Daoy (cell line): ENCODE measurements around the gene KCNK16. TPM values are rescaled to one million over a fixed set of nuclear protein-coding genes. Genes with fewer than 3 reads are reported as not detected.

Source experiments
- DNase-seq: peaks from one replicate; pipeline ENCODE4 v3.0.0-alpha.2; 2015; ENCODE audit warnings: low read depth
- total RNA-seq: library from RNA; depleted of rRNA; stranded (reverse); fragments of >200 nt; shearing (Covaris generic); gene quantifications from 2 replicates; pipeline ENCODE4 v1.2.3, GENCODE V29; 2014

KCNK16 gene
- total RNA-seq, 1 experiment from 2014 or later = not detected

DNA sequence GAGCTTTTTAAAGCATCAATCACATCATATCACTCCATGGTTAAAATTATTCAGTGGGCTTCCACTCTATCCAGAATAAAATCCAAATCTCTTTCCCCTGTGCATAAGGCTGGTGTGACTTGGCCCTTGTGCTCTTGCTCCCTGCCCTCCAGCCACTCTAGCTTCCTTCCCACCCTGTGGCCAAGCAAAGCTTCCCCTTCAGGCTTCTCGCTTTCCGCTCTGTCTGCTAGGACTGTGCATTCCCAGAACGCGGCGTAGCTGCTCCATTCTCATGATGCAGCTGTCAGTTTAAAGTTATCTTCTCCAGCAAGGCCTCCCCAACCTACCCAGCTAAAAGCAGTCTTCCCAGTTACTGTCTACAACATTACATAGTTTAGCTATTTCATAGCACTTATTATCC is 19.4 kb upstream of the KCNK16 start:
- no peak for DNase-seq

DNA sequence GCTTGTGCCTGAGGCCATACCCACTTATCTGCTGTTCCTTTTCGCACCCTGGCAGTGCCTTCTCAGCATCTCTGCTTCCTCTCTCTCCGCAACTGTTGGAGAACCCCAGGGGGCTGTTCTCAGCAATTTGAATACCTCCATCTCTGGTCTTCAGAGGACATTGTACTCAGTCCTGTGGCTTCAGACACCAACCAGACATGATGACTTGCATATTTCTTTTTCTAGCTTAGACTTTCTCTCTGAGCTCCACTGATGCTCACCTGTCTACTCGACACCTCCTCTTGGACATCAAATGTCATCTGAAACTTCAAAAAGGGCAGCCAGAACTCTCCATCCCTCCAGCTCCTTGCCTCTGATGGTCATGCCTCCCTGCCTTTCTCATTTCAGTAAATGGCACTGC is 18.9 kb upstream of the KCNK16 start:
- DNase-seq = no peak

DNA sequence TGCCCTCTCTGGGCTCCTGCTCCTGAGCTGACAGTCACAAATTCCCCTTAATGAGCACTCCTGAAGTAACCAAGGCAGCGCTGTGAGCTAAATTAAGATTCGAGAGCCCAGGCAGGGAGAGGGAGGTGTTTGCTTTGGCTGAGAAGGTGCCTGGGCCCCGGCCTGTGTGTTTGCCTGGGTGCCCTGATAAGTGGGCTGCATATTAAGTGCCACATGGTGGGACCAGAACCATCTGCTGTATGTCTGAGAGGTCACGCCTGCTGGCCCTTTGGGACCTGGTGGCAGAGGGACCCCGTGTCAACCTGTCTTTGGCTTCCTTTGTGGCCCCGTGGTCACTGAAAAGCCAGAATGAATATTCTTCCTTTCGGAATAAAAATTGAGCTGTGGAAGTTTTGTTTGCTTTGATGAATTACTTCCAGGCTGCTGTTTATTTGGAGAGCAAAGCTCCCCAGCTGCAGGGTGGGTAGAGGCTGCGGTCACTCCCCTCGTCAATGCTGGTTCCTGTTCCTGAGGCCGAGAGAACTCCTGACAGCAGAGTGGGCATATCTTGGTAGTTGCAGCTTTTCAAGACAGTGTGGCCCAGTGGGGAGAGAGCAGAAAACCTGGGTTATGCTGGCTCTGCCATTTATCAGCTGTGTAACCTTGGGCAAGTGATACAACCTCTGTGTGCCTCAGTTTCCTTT is 17.5 kb upstream of the KCNK16 start:
- no peak for DNase-seq

DNA sequence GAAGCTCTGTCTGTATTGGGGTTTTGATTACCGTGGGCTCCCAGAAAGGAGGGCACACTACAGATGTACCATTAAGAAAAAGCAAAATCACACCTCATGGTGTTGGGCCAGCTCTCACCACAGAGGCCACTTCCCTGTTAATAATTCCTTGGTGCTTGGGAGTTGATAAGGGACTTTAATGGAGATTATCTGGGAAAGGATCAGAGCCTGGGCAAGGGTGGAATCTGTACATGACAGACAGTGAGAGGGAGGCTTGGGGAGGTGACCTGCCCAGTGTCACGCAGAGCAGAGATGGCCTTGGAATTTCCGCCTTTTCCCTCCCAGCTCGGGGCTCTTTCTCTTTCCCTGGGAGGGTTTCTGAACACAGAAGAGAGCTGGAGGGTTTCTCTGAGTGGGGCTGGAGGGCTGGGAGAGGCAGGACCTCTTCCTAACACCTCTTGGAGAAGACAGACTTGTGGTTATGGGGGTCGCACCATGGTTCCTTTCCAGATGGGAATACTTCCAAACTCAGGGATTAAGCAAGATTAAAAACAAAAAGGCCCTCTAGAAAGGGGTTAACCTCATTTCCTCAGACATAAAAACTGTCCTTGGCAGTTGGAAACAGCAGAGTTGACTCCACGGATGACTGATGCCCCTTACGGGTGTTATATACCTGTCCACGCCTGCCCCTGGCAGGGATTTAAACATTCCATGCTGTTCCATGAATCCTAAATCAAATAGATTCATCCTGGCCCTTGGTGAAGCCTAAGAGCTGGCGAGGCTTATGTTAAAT is 16.8 kb upstream of the KCNK16 start:
- DNase-seq = no peak

DNA sequence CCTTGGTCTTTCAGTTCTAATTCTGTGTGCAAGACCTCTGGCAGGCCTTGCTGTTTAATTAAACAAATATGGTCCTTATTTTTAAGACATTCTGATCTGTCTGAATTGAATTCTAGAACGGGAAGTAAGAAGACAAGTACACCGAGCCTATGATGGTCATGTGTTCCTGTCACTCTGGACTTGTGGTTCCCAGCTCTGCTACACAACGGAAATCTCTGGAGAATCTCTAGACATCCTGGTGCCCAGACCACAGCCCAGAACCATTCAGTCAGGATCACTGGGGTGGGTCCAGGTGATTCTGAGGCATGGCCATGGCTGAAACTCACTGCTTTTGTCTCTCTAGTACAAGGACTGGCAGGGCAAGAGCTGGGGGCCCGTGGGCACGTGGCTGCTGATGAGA is 15.9 kb upstream of the KCNK16 start:
- DNase-seq = no peak

DNA sequence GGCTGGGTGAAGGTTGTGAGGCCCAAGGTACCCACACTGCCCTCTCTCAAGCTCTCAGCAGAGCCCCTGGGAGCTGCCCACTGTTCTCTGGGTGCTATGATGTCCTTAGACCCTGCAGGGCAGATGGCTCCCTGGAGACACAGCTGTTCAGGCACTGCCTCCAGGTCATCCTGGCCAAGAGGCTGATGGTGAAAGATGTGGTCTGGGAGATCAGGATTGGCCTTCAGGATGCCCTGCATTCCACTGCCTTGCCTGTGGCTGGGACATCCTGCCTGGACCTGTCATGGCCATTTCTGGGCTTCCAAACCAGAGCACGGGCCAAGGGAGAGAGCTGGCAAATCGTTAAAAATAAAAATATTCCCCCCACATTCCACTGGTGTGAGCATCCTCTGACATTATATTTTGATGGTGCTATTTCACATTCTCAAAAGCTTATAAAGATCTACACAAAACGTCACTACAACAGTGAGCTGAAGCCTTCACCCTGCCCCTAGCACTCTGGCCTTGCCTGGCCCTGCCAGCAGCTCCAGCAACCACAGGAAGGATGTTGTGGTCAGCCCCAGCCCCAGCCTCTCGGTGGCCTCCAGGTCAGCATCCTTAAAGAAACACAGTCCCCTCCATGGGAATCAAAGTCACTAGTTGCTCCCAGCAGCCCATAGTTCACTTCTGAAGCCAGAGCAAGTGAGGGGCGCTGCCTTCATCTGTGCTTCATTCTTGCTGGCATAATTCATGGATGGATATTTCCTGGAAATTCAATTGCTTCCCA is 13.5 kb upstream of the KCNK16 start:
- DNase-seq = peak; percentile 49

DNA sequence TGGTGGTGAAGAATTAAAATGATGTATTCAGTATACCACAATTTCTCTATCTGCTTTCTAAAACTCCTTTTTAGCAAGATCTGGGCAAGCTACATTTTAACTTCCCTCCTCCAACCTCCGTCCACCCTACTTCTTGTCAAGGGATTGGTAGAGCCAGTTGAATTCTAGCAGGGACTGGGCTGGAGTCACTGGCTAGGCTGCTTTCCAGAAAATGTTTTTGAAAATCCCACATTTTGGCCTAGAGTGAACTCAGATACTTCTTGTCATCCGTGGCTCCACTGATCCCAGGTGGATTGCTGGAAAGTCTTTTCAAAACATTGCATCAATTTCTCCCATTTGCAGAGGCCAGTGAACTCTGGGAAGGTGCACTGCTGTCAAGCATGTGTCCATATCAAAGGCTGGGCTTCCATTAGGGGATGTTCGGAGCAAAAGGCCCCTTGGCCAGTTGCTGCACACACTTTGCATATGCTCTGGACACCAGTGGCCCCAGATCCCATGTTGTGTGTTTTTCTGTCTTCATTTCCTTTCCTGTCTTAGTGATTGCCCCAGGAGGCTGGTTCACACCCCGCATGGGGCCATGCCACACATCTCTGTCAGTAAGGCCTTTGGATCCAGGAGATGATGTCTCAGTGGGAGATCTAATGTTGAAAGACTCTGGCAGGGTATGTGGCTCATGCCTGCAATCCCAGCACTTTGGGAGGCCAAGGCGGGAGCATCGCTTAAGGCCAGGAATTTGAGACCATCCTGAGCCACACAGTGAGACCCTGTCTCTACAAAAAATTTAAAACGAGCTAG is 11.3 kb upstream of the KCNK16 start:
- DNase-seq = no peak

DNA sequence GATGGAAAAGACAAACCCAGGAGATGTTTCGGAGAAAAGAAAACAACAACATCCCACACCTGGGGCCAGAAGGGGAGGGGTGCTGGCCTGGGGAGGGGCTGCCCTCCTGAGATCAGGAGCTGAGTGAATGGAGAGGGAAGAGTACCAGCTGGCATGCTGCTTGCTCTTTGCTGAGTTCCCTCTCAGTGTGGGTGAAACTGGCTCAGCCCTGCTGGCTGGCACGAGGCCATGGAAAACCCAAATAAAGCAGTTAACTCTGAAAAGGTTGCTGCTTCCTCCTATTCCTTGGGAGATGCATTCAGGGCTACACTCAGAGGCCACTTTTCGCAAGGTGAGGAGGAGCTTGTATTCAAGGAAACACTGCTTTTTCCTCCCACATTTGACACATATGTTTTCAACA is 8.0 kb upstream of the KCNK16 start:
- no peak for DNase-seq

DNA sequence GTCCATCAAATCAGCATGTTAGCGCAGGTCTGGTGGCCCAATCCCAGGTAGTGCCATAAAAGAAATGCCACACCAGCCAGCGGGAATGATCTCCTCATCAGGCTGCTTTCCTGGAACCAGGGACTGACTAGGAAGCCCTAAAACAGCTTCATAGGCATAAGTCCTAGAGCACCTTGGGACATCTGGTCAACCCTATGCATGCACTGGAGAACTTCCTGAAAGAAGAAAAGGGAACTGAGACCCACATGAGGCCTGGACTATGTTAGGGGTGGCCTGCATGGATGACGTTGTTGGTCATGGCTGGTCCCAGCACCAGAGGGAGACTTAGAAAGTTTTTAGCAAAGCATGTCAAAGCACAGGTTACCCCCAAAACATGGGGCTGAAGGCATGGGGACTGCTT is 7.6 kb upstream of the KCNK16 start:
- no peak for DNase-seq

DNA sequence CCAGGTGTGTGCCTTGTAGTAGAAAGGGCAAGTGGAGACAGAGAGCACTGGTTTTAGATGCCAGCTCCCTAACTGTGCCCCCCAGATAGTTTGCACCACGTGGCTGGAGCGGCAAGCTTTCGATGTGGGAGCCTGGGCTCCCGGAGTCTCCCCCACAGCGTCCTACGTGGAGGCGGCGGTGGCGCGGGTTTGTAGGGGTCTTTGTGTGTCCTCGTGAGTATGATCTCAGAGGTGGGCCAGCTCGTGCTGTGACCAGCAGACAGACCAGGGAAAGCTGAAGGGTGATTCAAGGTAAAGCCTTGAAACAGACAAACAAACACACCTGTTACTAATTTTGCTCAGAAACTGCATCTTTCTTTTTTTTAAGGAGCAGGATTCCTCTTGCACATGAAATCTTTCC is 5.6 kb upstream of the KCNK16 start:
- DNase-seq = no peak

DNA sequence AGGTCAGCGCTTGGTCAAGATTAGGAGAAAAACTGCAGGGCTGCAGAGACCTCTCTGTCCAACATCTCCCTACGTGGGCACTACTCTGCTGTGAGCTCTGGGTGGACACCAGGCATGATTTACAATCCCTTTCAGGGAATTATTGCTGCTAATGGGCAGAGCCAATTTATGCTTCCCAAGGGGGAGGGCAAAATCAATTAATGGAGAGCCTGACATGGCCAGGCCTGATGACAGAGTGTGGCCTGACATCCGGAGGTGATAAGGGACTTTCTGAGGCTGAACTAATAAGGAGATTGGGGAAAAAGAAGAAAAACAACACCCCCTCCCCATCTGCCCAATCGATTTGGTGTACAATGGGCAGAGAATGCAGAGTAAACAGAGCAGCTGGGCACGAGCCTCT is 5.0 kb upstream of the KCNK16 start:
- no peak for DNase-seq

DNA sequence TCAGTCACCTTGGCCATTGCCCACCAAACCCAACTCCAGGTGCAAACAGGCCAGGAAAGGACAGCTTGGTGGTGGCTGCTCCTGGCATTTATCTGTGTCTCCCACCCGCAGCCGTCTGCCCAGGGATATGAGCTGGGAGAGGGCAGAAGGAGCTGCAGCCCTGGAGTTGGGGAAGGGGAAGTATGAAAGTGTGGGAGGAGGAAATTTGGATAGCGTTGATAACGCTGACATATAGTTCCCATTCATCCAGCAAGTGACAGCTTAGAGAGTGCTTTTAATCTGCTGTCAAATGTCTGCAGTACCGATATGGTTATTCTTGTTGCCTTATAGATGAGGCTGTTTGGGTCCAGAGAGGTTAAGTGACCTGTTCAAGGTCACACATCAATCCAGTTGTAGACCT is 741 bp downstream of the KCNK16 start:
- no peak for DNase-seq

DNA sequence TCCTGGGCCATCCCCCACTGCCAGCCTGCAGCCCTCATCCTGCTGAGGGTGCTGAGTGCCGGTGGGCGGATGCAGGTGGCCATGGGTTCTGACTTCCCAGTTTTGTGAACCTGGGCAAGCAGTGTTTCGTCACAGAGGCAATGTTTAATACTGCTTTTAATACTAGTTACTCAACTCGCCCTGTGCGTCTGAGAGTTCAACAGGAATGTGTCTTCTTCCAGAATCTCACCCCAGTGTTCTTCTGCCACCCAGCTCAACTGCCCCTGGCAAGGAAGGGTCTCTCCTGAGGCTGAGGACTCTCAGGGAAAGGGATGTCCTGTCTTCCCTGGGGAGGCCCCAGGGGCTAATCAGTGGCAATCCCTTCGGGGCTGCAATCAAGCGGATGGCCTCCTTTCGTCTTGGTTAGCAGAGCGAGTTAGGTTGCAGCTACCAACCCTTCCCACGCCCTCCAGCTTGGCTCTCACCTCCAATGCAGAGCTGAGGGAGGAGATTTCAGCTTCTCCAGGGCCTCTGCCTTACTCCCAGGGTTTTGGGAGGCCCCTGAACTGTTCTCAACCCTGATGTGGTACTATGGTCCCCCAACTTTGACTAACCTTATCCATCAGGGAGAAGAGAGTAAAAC is 2.0 kb downstream of the KCNK16 start:
- no peak for DNase-seq

DNA sequence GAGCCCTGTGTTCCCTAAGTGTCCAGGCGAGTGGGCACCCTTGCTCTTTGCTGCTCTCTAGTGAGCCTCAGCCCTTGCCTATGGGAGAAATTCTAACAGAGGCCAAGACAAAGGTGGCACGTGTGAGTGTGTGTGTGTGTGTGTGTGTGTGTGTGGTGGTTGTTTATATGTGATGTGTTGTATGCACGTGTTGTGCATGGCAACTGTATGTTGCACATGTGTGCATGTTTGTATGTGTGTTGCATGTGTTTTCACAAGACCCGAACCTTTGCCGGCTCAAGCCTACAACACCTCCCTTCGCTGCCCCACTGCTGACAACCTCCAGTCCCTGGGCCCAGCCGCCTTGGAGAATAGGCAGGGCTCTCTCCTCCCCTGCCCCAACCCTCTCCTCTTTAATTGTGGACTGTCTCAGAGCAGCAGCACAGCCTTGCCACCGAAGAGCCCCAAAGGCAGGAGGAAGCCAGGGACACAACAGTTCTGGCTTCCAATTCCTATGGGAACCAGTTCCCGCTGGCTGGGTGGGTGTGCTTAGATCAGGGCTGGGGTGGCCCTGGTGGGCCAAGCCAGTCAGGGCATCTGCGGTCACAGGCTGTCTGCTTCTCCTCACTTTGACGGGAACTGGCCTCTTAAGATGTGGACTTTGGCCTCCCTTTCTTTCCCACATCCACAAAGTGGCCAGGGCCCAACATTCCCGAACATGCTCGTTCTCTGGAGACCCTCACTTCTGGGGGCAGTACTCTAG is 2.7 kb downstream of the KCNK16 start:
- no peak for DNase-seq

DNA sequence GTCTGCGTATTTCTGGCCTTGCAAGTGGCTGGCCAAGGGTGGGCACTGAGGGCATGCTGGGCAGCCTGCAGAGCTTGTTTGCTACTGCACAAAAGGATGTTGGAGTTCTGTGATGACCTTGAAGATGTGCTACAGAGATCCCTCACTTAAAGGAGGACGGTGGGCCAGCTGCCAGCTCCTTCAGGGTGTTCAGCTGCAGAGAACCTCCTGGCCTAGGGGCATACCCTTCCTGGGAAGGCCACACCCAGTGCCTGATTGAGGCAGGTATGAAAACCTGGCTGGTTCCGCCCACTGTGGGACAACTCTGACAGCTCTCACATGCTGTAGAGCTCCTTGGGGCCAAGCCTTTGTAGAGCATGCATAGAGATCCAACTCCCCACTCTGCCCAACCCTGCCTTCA is 5.2 kb downstream of the KCNK16 start:
- DNase-seq = no peak

DNA sequence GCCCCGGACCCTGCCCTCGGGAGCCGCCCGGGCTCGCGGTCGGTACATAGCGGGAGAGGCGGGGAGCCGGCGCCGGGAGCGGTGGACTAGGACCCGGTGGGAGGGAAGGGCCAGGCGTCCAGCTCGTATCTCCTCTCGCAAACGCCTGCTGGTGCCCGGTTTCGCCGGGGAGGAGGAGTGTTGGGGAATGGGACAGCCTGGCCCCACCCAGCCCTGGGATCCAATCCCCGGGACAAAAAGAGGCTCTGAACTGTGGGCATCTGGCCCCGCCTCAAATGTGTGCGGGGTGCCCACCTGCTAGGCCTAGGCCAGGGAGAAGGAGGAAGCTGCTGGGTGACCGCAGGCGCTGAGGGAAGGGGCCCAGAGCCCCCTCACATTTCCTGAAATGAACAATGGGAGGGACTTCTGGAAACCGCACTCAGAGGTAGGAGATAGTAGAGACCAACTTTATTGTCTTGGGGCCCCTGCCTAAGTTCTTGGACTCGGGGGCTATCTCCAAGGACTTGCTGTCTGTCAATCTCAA is 8.2 kb downstream of the KCNK16 start, which contains the start of gene KCNK17:
KCNK17 (minus strand) TSS at position 147 of the 523 bp plus-strand sequence; CDS start at position 48, 99 bp downstream.
- no peak for DNase-seq

DNA sequence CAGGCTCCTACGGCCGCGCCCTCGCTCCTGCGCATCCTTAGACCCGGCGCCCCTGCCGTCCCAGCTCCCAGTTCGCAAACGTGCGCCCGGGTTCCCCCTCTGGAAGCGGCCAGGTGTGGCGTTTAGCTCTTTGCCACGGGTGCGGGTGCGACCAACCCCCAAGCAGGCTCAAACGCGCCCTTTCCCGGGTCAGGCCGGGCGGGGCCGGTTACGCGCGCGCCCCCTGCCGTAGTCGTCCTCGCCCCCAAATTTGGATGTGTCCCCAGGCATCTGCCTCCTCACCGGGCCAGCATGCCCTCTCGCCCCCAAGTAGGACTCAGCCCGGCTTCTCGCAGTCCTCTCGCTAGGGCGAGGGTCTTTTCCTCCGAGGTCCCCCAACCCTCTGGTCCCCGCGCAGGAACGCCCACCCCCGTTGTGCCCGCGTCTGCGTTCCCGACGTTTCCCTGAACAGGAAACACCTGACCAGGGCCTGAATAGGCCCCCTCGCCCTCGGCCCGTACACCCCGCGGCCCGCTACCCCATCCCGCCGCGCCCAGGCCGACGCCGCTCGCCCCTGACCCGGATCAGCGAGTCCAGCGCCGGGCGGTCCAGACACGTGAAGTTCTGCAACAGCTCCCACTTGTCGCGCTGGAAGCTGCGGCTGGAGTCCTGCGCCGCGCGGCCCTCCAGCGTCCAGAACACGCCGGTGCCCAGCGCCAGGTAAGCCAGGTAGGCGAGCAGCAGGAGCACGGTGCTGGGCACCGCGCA is 8.8 kb downstream of the KCNK16 start:
- DNase-seq = no peak

DNA sequence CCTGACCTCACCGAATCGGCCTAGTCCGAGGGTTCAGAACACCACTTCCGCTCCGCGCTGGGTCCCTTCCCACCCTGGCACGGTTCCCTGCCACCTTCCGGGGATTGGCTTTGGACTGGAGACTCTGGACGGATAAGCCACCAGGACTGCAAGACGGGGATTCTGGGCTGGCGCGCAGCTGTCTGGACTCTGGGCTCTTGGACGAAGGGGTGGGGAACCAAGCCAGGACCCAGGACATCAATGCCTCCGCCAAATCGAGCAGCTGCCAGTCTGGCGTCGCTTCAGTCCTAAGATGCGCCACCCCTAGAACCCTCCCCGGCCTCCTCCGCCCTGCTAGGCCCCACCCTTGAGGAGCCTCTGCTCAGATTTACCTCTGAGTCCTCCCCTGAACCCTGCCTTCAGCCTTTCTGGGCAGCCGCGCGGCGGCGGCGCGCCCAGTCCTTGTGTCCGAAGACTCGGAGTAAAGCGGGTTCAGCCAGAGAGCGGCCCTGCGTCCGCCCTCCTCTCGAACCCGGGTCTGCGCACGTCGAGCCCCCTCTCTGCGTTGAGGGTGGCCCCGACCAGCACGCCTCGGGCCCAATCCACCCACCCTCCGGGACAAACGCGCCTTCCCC is 9.5 kb downstream of the KCNK16 start:
- DNase-seq = no peak

DNA sequence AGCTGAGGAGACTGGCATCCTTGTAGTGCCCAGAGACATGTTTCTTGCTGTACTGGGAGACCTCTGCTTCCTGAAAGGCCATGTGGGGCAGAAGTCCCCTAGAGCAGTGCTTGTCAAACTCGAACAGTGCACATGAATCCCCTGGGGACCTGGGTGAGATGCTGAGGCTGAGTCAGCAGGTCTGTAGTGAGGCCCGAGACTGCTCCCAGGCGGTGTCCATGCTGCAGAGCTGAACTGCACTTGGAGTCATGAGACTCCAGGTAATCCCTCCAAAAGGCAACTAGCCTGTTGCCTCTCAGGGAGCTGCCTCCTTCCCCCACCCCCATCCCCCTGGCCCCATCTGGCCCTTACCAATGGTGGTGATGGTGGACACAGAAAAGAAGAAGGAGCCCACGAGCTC is 12.0 kb downstream of the KCNK16 start:
- DNase-seq = no peak
